Ovary (tissue), 9 donors: Measurements from ENCODE around the gene KCNMA1. TPM values are rescaled to one million over a fixed set of nuclear protein-coding genes. Genes with fewer than 3 reads are reported as not detected.

Source experiments
- DNase-seq, 5 donors: peaks; one replicate each; pipeline ENCODE4 v3.0.0-alpha.2; 2019 to 2020
- H3K27ac ChIP-seq, 2 donors: fragments of 200-600 bp; one replicate each; pipeline versions ENCODE4 v1.5.1 to v1.8.0; 2019 to 2022
- H3K27me3 ChIP-seq: fragments of 200-600 bp; one replicate; pipeline ENCODE4 v1.8.0; 2022
- H3K36me3 ChIP-seq: fragments of 200-600 bp; sonication (generic); one replicate; pipeline ENCODE4 v1.5.1; 2019
- H3K4me1 ChIP-seq: one replicate; pipeline ENCODE4 v1.8.1; 2013; ENCODE audit warnings: mild to moderate bottlenecking, moderate library complexity; ENCODE audit not compliant: insufficient read depth
- H3K4me3 ChIP-seq: fragments of 200-600 bp; sonication (generic); one replicate; pipeline ENCODE4 v1.5.1; 2017
- H3K9me3 ChIP-seq, 2 donors: fragments of 200-600 bp in 1 of 2; sonication (generic) in 1 of 2; one replicate each; pipeline versions ENCODE4 v1.5.1 to v1.8.1; 2013 to 2019; ENCODE audit warnings: mild to moderate bottlenecking in 1 of 2, moderate library complexity in 1 of 2
- CTCF ChIP-seq, 3 donors: fragments of 450-650 bp in 2 of 3; fragments of 200-600 bp in 1 of 3; IDR thresholded peaks; one replicate each; pipeline versions ENCODE4 v1.5.1 to v1.8.0; 2016 to 2022; ENCODE audit warnings: antibody characterized with exemption in 3 of 3, mild to moderate bottlenecking in 1 of 3
- EP300 ChIP-seq: sonication (generic); formaldehyde crosslinking; IDR thresholded peaks from one replicate; pipeline ENCODE4 v1.6.1; 2017; ENCODE audit warnings: antibody characterized with exemption
- POLR2A ChIP-seq: fragments of 450-650 bp; IDR thresholded peaks from one replicate; pipeline ENCODE4 v1.6.1; 2017; ENCODE audit warnings: antibody characterized with exemption, mild to moderate bottlenecking, moderate library complexity
- WGBS, 3 donors: extraction: QIAGEN DNeasy Blood & Tissue Kit in 1 of 3; methylation state at CpG; one replicate each; pipeline versions ENCODE4 v1.1.5 to v1.1.7; 2013 to 2017; 5-methylcytosine and 5-hydroxymethylcytosine counted together
- intact Hi-C, 4 donors: fragments of 100-400 bp; cut with DNase I; formaldehyde crosslinking; loops; one replicate each; pipeline versions ENCODE4 v1.11.0 to v1.15.1; 2022 to 2023
- polyA plus RNA-seq, 2 donors: library from polyadenylated mRNA; stranded (reverse); fragments of 200-250 nt in 1 of 2; fragments of 350-450 nt in 1 of 2; fragmentation: Illumina TruSeq in 1 of 2; extraction: RNeasy Lipid Tissue Mini Kit (QIAGEN cat#74804) in 1 of 2; gene quantifications; one replicate each; pipeline ENCODE4 v1.2.3, GENCODE V29; 2013 to 2014
- total RNA-seq, 7 donors: library from RNA; depleted of rRNA in 2 of 7; stranded (reverse); fragments of >200 nt in 2 of 7; fragmentation: NEBNext Ultra II Directional in 3 of 7; extraction: Animal tissue kit (Norgen Biotek cat#: 25700) in 3 of 7; gene quantifications; one replicate each; pipeline versions ENCODE4 v1.1.0 to v1.2.4, GENCODE V29; 2016 to 2023
- donor health status: DM: no; HTN: no; CAD: no; lungs with moderate emphysema.
- donor health status: DM: no; HTN: no; CAD: no.
- donor health status: Bipolar disorder and iron deficiency.
- donor health status: DM: yes; HTN: yes; CAD: no.
- donor health status: DM: no; HTN: no; CAD: no.
- donor health status: DM: yes; HTN: yes; CAD: no.

The KCNMA1 gene
- total and polyA plus RNA-seq, 9 donors: 7.0 to 83.8 (median 25.1) TPM

- Histone ChIP-seq H3K9me3 (no peaks in the 10 kb centered on the region), H3K27ac (no peak overlapping the region), H3K27me3 (no peaks in the 10 kb centered on the region), H3K36me3 (no peaks in the 10 kb centered on the region), H3K4me3 (no peak overlapping the region), H3K4me1 (no peaks in the 10 kb centered on the region)
- 91 to 95% (median 94%) methylated on average over 7 of the region's 7 CpGs for WGBS, 3 donors
- intact Hi-C loops: no loop called here
- DNase-seq: no peak
- TF ChIP-seq POLR2A (no peak), EP300 (no peak), CTCF (IDR thresholded peaks at IDR 0.05) (no peak)
Measured at GRCh38 chr10:77474386-77474785, 163.2 kb downstream of the KCNMA1 start.

- no peaks in the 10 kb centered on the region for H3K4me1 ChIP-seq
- H3K4me3 ChIP-seq: no peak overlapping the region
- no peak for DNase-seq
- no peak for TF ChIP-seq EP300
- TF ChIP-seq POLR2A: no peak
- no peak for TF ChIP-seq CTCF (IDR thresholded peaks at IDR 0.05)
- H3K27me3 ChIP-seq: no peaks in the 10 kb centered on the region
- no peaks in the 10 kb centered on the region for H3K9me3 ChIP-seq
- WGBS, 3 donors: 86 to 96% (median 93%) methylated on average over 2 of the region's 2 CpGs
- intact Hi-C loops: no loop called here
- H3K36me3 ChIP-seq: no peaks in the 10 kb centered on the region
- no peak overlapping the region for H3K27ac ChIP-seq
Measured at GRCh38 chr10:77472146-77472545, 165.5 kb downstream of the KCNMA1 start.

- no peaks in the 10 kb centered on the region for H3K9me3 ChIP-seq
- TF ChIP-seq CTCF (IDR thresholded peaks at IDR 0.05): no peak
- no peak for TF ChIP-seq EP300
- TF ChIP-seq POLR2A: no peak
- no peak for DNase-seq
- 96 to 99% (median 97%) methylated on average over 2 of the region's 2 CpGs for WGBS, 3 donors
- no peak overlapping the region for H3K4me3 ChIP-seq
- no peaks in the 10 kb centered on the region for H3K27me3 ChIP-seq
- intact Hi-C loops: no loop called here
- no peak overlapping the region for H3K27ac ChIP-seq
- no peaks in the 10 kb centered on the region for H3K36me3 ChIP-seq
- H3K4me1 ChIP-seq: no peaks in the 10 kb centered on the region
Measured at GRCh38 chr10:77471069-77471536, 166.5 kb downstream of the KCNMA1 start.

GRCh38 chr10:77467422-77467963 is 170.1 kb downstream of the KCNMA1 start:
- Histone ChIP-seq H3K4me1 (no peaks in the 10 kb centered on the region), H3K36me3 (no peaks in the 10 kb centered on the region), H3K4me3 (no peak overlapping the region), H3K27ac (no peak overlapping the region), H3K27me3 (no peaks in the 10 kb centered on the region), H3K9me3 (no peaks in the 10 kb centered on the region)
- TF ChIP-seq POLR2A (no peak), EP300 (no peak)
- intact Hi-C loops: no loop called here
- DNase-seq: no peak
- WGBS, 3 donors: 64 to 72% (median 67%) methylated on average over 6 of the region's 6 CpGs

GRCh38 chr10:77463967-77464745 is 173.5 kb downstream of the KCNMA1 start:
- no peak for DNase-seq
- Histone ChIP-seq H3K9me3 (no peaks in the 10 kb centered on the region), H3K27ac (no peak overlapping the region), H3K36me3 (no peaks in the 10 kb centered on the region), H3K4me3 (no peak overlapping the region), H3K4me1 (no peaks in the 10 kb centered on the region), H3K27me3 (no peaks in the 10 kb centered on the region)
- 77 to 92% (median 86%) methylated on average over 9 of the region's 9 CpGs for WGBS, 3 donors
- TF ChIP-seq POLR2A (no peak), EP300 (no peak), CTCF (IDR thresholded peaks at IDR 0.05) (no peak)
- intact Hi-C loops: no loop called here
